Endodermal cell (in vitro differentiated cells): ENCODE data around the gene ABI3BP. TPM values are rescaled to one million over a fixed set of nuclear protein-coding genes. Genes with fewer than 3 reads are reported as not detected.

ENCODE experiments used
- DNase-seq: peaks from one replicate; pipeline ENCODE4 v3.0.0-alpha.2; 2017
- H3K27ac ChIP-seq: 2 replicates; pipeline ENCODE4 v1.5.1; 2013; ENCODE audit warnings: mild to moderate bottlenecking, low read depth, low read length, moderate library complexity
- H3K27me3 ChIP-seq: 2 replicates; pipeline ENCODE4 v1.6.1; 2013; ENCODE audit warnings: mild to moderate bottlenecking, low read length, moderate library complexity; ENCODE audit not compliant: insufficient read depth, control insufficient read depth, poor library complexity, severe bottlenecking
- H3K36me3 ChIP-seq: 2 replicates; pipeline ENCODE4 v1.7.0; 2013; ENCODE audit warnings: mild to moderate bottlenecking, low read length, moderate library complexity; ENCODE audit not compliant: control insufficient read depth, insufficient read depth
- H3K4me1 ChIP-seq: one replicate; pipeline ENCODE4 v1.7.0; 2013; ENCODE audit warnings: low read length; ENCODE audit not compliant: control insufficient read depth, insufficient read depth
- H3K4me3 ChIP-seq: 2 replicates; pipeline ENCODE4 v1.5.1; 2013; ENCODE audit warnings: mild to moderate bottlenecking, low read length, moderate library complexity
- H3K9ac ChIP-seq: 2 replicates; pipeline ENCODE4 v1.6.1; 2013; ENCODE audit warnings: mild to moderate bottlenecking, low read length, moderate library complexity; ENCODE audit not compliant: poor library complexity, severe bottlenecking; ENCODE audit errors: extremely low read depth
- H3K9me3 ChIP-seq: 2 replicates; pipeline ENCODE4 v1.6.1; 2013; ENCODE audit warnings: mild to moderate bottlenecking, low read length, moderate library complexity; ENCODE audit not compliant: control insufficient read depth
- H3K27ac Mint-ChIP-seq: 2 replicates; pipeline ENCODE4 v1.8.0; 2020; ENCODE audit warnings: mixed read lengths
- H3K27me3 Mint-ChIP-seq: 2 replicates; pipeline ENCODE4 v1.8.0; 2021; ENCODE audit warnings: mild to moderate bottlenecking, mixed read lengths; ENCODE audit not compliant: insufficient read depth
- H3K36me3 Mint-ChIP-seq: 2 replicates; pipeline ENCODE4 v1.8.0; 2020; ENCODE audit warnings: low read depth, mixed read lengths
- H3K4me1 Mint-ChIP-seq: 2 replicates; pipeline ENCODE4 v1.8.0; 2020; ENCODE audit warnings: mixed read lengths
- H3K4me3 Mint-ChIP-seq: 2 replicates; pipeline ENCODE4 v1.8.0; 2020; ENCODE audit warnings: mild to moderate bottlenecking, moderate library complexity, mixed read lengths
- H3K9me3 Mint-ChIP-seq: 2 replicates; pipeline ENCODE4 v1.8.0; 2020; ENCODE audit warnings: mild to moderate bottlenecking, mixed read lengths
- CTCF ChIP-seq: fragments of 200-600 bp; sonication (generic); conservative IDR thresholded peaks from 2 replicates; pipeline ENCODE4 v1.5.0; 2021; ENCODE audit warnings: antibody characterized with exemption, mild to moderate bottlenecking
- WGBS, 2 experiments: methylation state at CpG; one replicate each; pipeline versions ENCODE4 v1.1.5 to v1.1.7; 2013; ENCODE audit warnings: missing lambda C conversion rate in 2 of 2, mixed read lengths in 1 of 2; ENCODE audit not compliant: insufficient coverage in 1 of 2, insufficient read length in 1 of 2; 5-methylcytosine and 5-hydroxymethylcytosine counted together
- total RNA-seq, 2 donors: library from RNA; stranded (reverse); fragmentation: NEBNext Ultra II Directional in 1 of 2; extraction: Animal tissue kit (Norgen Biotek cat#: 25700) in 1 of 2; gene quantifications; 2 replicates in 1 of 2; 3 replicates in 1 of 2; pipeline ENCODE4 v1.2.1, GENCODE V29; 2021

Gene ABI3BP
- total RNA-seq, 2 donors from 2014 or later, result 0.42 TPM; not detected in 1

GRCh38 chr3:100777271-100777670 is 215.9 kb downstream of the ABI3BP start:
- H3K4me3 ChIP-seq, result no peak overlapping the region
- peaks cover 6% of the 10 kb centered on the region for H3K9me3 ChIP-seq
- no peaks in the 10 kb centered on the region for H3K27me3 ChIP-seq
- H3K36me3 Mint-ChIP-seq, result no peaks in the 10 kb centered on the region
- H3K27ac Mint-ChIP-seq, result no peak overlapping the region
- H3K27me3 Mint-ChIP-seq, result peaks cover 4% of the 10 kb centered on the region
- H3K4me1 Mint-ChIP-seq, result no peaks in the 10 kb centered on the region
- no peaks in the 10 kb centered on the region for H3K36me3 ChIP-seq
- no peak for DNase-seq
- H3K9ac ChIP-seq, result no peak overlapping the region
- H3K27ac ChIP-seq, result no peak overlapping the region
- no peaks in the 10 kb centered on the region for H3K9me3 Mint-ChIP-seq
- TF ChIP-seq CTCF, result no peak
- no peaks in the 10 kb centered on the region for H3K4me1 ChIP-seq
- no peak overlapping the region for H3K4me3 Mint-ChIP-seq

- Histone ChIP-seq H3K9me3 (peaks cover 6% of the 10 kb centered on the region), H3K36me3 (no peaks in the 10 kb centered on the region), H3K27me3 (no peaks in the 10 kb centered on the region), H3K4me3 (no peak overlapping the region), H3K4me1 (no peaks in the 10 kb centered on the region), H3K9ac (no peak overlapping the region), H3K27ac (no peak overlapping the region)
- WGBS, 2 experiments, result 84% methylated on average over 2 of the region's 2 CpGs; no CpG with 5 or more reads in 1 of the 2 experiments
- peak; percentile 82 for DNase-seq
- Mint-ChIP-seq H3K27me3 (peaks cover 4% of the 10 kb centered on the region), H3K27ac (no peak overlapping the region), H3K36me3 (no peaks in the 10 kb centered on the region), H3K4me1 (no peaks in the 10 kb centered on the region), H3K4me3 (no peak overlapping the region), H3K9me3 (no peaks in the 10 kb centered on the region)
- TF ChIP-seq CTCF, result peak; percentile 71
Measured at GRCh38 chr3:100776746-100777145, 216.5 kb downstream of the ABI3BP start.

GRCh38 chr3:100776097-100776729 is 217.0 kb downstream of the ABI3BP start:
- H3K9me3 Mint-ChIP-seq, result no peaks in the 10 kb centered on the region
- WGBS, 2 experiments, result 83 to 95% methylated on average over 2 of the region's 2 CpGs
- Histone ChIP-seq H3K9ac (no peak overlapping the region), H3K4me3 (no peak overlapping the region), H3K27me3 (no peaks in the 10 kb centered on the region), H3K4me1 (no peaks in the 10 kb centered on the region), H3K36me3 (no peaks in the 10 kb centered on the region), H3K9me3 (peaks cover 6% of the 10 kb centered on the region), H3K27ac (no peak overlapping the region)
- no peaks in the 10 kb centered on the region for H3K4me1 Mint-ChIP-seq
- H3K4me3 Mint-ChIP-seq, result no peak overlapping the region
- H3K27me3 Mint-ChIP-seq, result peaks cover 4% of the 10 kb centered on the region
- no peak for TF ChIP-seq CTCF
- no peak for DNase-seq
- no peaks in the 10 kb centered on the region for H3K36me3 Mint-ChIP-seq
- no peak overlapping the region for H3K27ac Mint-ChIP-seq
